Measurements from ENCODE around the gene KIF1A. TPM values are rescaled to one million over a fixed set of nuclear protein-coding genes. Genes with fewer than 3 reads are reported as not detected.

KIF1A gene
- total and polyA plus RNA-seq, 10 of the 15 experiments (the other 5 are each of a cell fraction or from before 2014, with no cell fraction given), result 0.04 to 0.95 (median 0.06) TPM; not detected in 5

DNA sequence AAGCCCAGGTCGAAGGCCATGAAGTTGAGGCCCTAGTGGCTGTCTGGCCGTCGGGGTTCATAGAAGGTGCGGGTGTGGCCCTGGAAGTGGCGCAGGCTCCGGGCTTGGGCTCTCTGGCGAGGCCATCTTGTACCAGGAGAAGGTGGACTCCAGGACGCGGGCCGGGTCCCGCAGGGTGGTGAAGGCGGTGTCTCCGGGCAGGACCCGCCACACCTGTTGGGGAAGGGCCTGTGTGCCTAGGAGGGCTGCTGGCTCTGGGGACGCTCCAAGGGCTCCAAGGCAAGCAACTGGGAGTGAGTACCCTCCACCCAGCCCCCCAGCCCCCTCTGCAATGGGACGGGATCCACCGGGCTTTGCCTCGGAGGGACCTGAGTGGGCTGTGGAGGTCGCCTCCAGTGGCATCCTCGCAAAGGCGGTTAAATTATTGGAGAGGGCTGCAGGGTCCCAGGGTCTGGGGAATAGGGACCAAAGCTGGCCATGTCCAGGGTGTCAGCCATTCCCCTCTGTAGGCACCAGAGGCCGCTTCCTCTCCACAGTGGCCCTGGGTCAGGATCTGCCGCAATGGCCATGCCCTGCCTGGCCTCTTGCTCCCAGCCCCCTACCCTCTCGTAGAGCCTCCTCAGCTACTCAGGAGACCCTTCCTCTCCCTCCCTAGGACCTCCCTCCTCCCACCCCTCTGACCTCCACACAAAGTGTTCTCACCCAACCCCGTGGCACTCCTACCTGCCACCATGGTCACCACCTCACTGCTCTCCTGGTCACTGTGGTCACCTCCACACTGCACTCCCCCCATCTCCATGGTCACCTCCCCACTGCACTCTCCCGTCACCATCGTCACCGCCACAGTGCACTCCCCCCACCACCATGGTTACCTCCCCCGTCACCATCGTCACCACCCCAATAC is 118.0 kb downstream of the KIF1A start:
- DNase-seq (ENCODE audit: low read depth, low spot score), result no peak
- SMC1A ChIA-PET (ENCODE audit: uncharacterized antibody, unreplicated experiment), result no interaction called here
- no TSS peak for BruUV-seq (replicated peaks)
- Histone ChIP-seq H4K20me1 (ENCODE audit: control insufficient read depth, insufficient read depth) (no peaks in the 10 kb centered on the region), H3K27ac (ENCODE audit: control insufficient read depth, insufficient read depth) (no peak overlapping the region), H3K9me3 (replicated peaks; ENCODE audit: control insufficient read depth, insufficient read depth, low read length) (no peaks in the 10 kb centered on the region), H3K9ac (ENCODE audit: control insufficient read depth, insufficient read depth, low read length) (no peak overlapping the region), H3K4me3 (no peak overlapping the region), H3K36me3 (ENCODE audit: control insufficient read depth in 2 of 2, insufficient read depth in 2 of 2, low read length in 1 of 2) (no peaks in the 10 kb centered on the region), H3K4me2 (ENCODE audit: control insufficient read depth, insufficient read depth) (no peak overlapping the region), H3K27me3 (replicated peaks in 1 of 2; ENCODE audit: control insufficient read depth in 2 of 2, insufficient read depth in 2 of 2, low read length in 1 of 2) (peaks cover 0 to 2% of the 10 kb centered on the region in 2 experiments; a peak in 1 of 4 replicates), H2AFZ (ENCODE audit: control insufficient read depth, low read depth, low read length) (no peak overlapping the region), H3K79me2 (ENCODE audit: control insufficient read depth, insufficient read depth, low read length) (no peaks in the 10 kb centered on the region), H3K4me1 (ENCODE audit: control insufficient read depth, insufficient read depth, low read length) (no peaks in the 10 kb centered on the region)
- WGBS (ENCODE audit: insufficient coverage, insufficient replicate concordance, low lambda C conversion rate, missing lambda C conversion rate), result 64% methylated on average over 29 of the region's 30 CpGs
- POLR2A ChIA-PET, result no interaction called here
- intact Hi-C loops (cut with micrococcal nuclease; ENCODE audit: unreplicated experiment), result loop anchor here (10.0 kb wide), 1 partner anchor 187 kb away; no protein-coding TSS in a partner anchor
- RAD21 ChIA-PET (ENCODE audit: unreplicated experiment), result no interaction called here
- CTCF ChIA-PET, result no interaction called here
- ATAC-seq, result no peak
- in situ Hi-C loops (cut with MboI), result no loop called here
- TF ChIP-seq ESRRA (IDR thresholded peaks at IDR 0.05; ENCODE audit: low read length), result no peak
- TF ChIP-seq HDGF (IDR thresholded peaks at IDR 0.05), result no peak
- no peak for TF ChIP-seq YBX1 (IDR thresholded peaks at IDR 0.05)
- no peak for TF ChIP-seq CHD1 (IDR thresholded peaks at IDR 0.05; ENCODE audit: low read depth, low read length)
- TF ChIP-seq SUPT20H (IDR thresholded peaks at IDR 0.05; ENCODE audit: borderline replicate concordance, control insufficient read depth, low read depth, low read length), result no peak
- TF ChIP-seq, protein P1, sequence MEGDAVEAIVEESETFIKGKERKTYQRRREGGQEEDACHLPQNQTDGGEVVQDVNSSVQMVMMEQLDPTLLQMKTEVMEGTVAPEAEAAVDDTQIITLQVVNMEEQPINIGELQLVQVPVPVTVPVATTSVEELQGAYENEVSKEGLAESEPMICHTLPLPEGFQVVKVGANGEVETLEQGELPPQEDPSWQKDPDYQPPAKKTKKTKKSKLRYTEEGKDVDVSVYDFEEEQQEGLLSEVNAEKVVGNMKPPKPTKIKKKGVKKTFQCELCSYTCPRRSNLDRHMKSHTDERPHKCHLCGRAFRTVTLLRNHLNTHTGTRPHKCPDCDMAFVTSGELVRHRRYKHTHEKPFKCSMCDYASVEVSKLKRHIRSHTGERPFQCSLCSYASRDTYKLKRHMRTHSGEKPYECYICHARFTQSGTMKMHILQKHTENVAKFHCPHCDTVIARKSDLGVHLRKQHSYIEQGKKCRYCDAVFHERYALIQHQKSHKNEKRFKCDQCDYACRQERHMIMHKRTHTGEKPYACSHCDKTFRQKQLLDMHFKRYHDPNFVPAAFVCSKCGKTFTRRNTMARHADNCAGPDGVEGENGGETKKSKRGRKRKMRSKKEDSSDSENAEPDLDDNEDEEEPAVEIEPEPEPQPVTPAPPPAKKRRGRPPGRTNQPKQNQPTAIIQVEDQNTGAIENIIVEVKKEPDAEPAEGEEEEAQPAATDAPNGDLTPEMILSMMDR (IDR thresholded peaks at IDR 0.05 in 2 of 3, conservative IDR thresholded peaks at IDR 0.05 in 1 of 3; ENCODE audit: control insufficient read depth in 2 of 3, extremely low read depth in 1 of 3, insufficient read depth in 1 of 3, low read depth in 3 of 3, low read length in 3 of 3), result no peak
- TF ChIP-seq HDAC6 (IDR thresholded peaks at IDR 0.05; ENCODE audit: unreplicated experiment), result no peak
- TF ChIP-seq POLR2AphosphoS2 (IDR thresholded peaks at IDR 0.05; ENCODE audit: low read depth, low read length), result no peak
- TF ChIP-seq RB1 (IDR thresholded peaks at IDR 0.05; ENCODE audit: borderline replicate concordance), result no peak
- no peak for TF ChIP-seq RELA (IDR thresholded peaks at IDR 0.05; ENCODE audit: borderline replicate concordance, partially characterized antibody)
- TF ChIP-seq, protein P2, sequence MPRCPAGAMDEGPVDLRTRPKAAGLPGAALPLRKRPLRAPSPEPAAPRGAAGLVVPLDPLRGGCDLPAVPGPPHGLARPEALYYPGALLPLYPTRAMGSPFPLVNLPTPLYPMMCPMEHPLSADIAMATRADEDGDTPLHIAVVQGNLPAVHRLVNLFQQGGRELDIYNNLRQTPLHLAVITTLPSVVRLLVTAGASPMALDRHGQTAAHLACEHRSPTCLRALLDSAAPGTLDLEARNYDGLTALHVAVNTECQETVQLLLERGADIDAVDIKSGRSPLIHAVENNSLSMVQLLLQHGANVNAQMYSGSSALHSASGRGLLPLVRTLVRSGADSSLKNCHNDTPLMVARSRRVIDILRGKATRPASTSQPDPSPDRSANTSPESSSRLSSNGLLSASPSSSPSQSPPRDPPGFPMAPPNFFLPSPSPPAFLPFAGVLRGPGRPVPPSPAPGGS (IDR thresholded peaks at IDR 0.05; ENCODE audit: borderline replicate concordance, insufficient read depth, low read depth, low read length, poor library complexity, severe bottlenecking), result no peak
- no peak for FAIRE-seq
